HG02678 (cell line): ENCODE data around the gene TFE3.

Source experiments
- ATAC-seq: cut with Tn5 transposase; IDR thresholded peaks from one replicate; pipeline ENCODE4 v1.9.1; 2021; ENCODE audit warnings: mild to moderate bottlenecking, moderate library complexity; ENCODE audit not compliant: unreplicated experiment

The TFE3 gene

GRCh38 chrX:49043220-49043986, at the start of gene TFE3:
TSS of gene TFE3 (minus strand) at chrX:49043357. CDS start at chrX:49043226, 131 bp downstream.
- peak; percentile 80 for ATAC-seq

- no peak for ATAC-seq
Measured at GRCh38 chrX:49089553-49089952, 46.4 kb upstream of the TFE3 start.

GRCh38 chrX:49082271-49082871, 39.2 kb upstream of the TFE3 start:
- ATAC-seq: no peak

- ATAC-seq: peak; percentile 75
Measured at GRCh38 chrX:49079489-49080428, 36.6 kb upstream of the TFE3 start, which contains the start of gene WDR45. TSS of gene WDR45 (minus strand) at chrX:49079887. CDS start at chrX:49078095, 1,792 bp downstream.

- ATAC-seq: no peak
Measured at GRCh38 chrX:49077941-49078340, 34.8 kb upstream of the TFE3 start.

- ATAC-seq: no peak
Measured at GRCh38 chrX:49075347-49075746, 32.2 kb upstream of the TFE3 start.

- peak; percentile 94 for ATAC-seq
Measured at GRCh38 chrX:49073601-49074575, 30.7 kb upstream of the TFE3 start, which contains the start of gene PRAF2. TSS of gene PRAF2 (minus strand) at chrX:49074002. CDS start at chrX:49073987, 15 bp downstream.

- ATAC-seq: no peak
Measured at GRCh38 chrX:49072712-49073095, 29.5 kb upstream of the TFE3 start.

- ATAC-seq: no peak
Measured at GRCh38 chrX:49071877-49072711, 28.9 kb upstream of the TFE3 start.

- ATAC-seq: no peak
Measured at GRCh38 chrX:49070988-49071387, 27.8 kb upstream of the TFE3 start.

- no peak for ATAC-seq
Measured at GRCh38 chrX:49069038-49069437, 25.9 kb upstream of the TFE3 start.

- no peak for ATAC-seq
Measured at GRCh38 chrX:49067285-49068120, 24.3 kb upstream of the TFE3 start.

- ATAC-seq: no peak
Measured at GRCh38 chrX:49066690-49067089, 23.5 kb upstream of the TFE3 start.

GRCh38 chrX:49066278-49066677, 23.1 kb upstream of the TFE3 start:
- ATAC-seq: no peak

- no peak for ATAC-seq
Measured at GRCh38 chrX:49064735-49065134, 21.6 kb upstream of the TFE3 start.

- no peak for ATAC-seq
Measured at GRCh38 chrX:49064303-49064702, 21.1 kb upstream of the TFE3 start.

GRCh38 chrX:49063715-49064114, 20.6 kb upstream of the TFE3 start:
- no peak for ATAC-seq

- ATAC-seq: no peak
Measured at GRCh38 chrX:49061916-49062315, 18.8 kb upstream of the TFE3 start.
